GM12891 (cell line): ENCODE data around the gene NATD1.

Experiments used
- POLR2A ChIP-seq: IDR thresholded peaks from 2 replicates; pipeline ENCODE4 v1.6.1; 2011; ENCODE audit warnings: low read depth, low read length, control low read depth
- POLR2AphosphoS5 ChIP-seq: IDR thresholded peaks from 2 replicates; pipeline ENCODE4 v1.6.1; 2011; ENCODE audit warnings: low read depth, low read length, control low read depth
- SPI1 ChIP-seq: IDR thresholded peaks from 2 replicates; pipeline ENCODE4 v1.6.1; 2011; ENCODE audit warnings: low read depth, low read length, control low read depth

DNA sequence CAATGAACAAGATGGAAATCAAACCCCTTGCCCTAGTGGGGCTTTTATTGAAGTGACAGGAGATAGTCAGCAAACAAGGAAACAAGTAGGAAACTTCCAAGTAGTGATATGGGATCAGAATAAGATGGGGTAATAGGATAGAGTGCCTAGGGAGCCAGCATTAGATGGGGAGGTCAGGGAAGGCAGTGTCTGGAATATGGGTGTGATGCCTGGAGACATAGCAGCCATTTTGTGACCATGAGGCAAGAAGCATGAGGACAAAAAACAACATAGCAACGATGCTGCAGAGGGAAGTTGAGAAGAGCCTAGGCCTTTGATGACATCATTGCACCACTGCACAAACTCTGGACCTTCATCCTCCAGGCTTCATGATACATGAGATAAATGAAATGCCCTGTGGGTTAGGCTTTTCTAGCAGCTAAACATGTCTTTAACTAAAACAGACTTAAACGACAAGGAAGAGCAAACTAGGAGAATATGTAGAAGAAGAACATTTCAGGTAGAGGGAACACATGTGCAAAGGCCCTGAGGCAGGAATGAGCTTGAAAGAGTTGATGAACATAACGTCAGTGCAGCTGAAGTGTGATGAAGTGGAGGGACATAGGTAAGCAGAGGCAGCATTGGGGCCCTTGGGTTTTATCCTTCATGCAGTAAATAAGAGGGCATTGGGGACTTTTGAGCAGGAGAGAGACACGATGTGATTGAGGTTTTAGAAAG is 21.0 kb downstream of the NATD1 start:
- TF ChIP-seq POLR2A (no peak), POLR2AphosphoS5 (no peak), SPI1 (no peak)
